Measurements from ENCODE around the gene TIGD1.

TIGD1 gene

GRCh38 chr2:232501331-232501771, 49.0 kb downstream of the TIGD1 start:
- Mint-ChIP-seq H3K9me3 (no peaks in the 10 kb centered on the region), H3K4me1 (peaks cover 6% of the 10 kb centered on the region), H3K27me3 (peaks cover 74% of the 10 kb centered on the region), H3K36me3 (no peaks in the 10 kb centered on the region), H3K4me3 (no peak overlapping the region), H3K27ac (no peak overlapping the region)
- CTCF ChIA-PET, result no interaction called here
- no peak for DNase-seq

DNA sequence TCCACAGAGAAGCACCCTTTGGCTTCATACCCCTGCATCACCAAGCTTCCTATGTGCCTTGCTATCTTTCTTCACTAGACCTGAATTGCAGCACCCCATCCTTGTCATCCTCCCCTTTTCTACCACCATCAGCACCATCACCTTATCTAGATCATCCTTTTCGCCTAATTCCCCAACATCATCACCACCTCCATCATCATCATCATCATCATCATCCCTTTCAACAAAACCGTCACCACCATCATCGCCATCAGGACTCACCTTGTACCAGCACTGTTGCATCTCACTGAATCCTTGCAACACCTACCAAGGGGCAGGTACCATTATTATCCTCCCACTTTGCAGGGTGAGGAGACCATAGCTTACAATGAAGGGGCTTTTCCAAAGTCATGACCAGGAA, 51.9 kb downstream of the TIGD1 start:
- Mint-ChIP-seq H3K27me3 (peaks cover 53% of the 10 kb centered on the region), H3K9me3 (no peaks in the 10 kb centered on the region)
- CTCF ChIA-PET, result no interaction called here

More for the DNA sequence above, 51.9 kb downstream of the TIGD1 start:
- peaks cover 2% of the 10 kb centered on the region for H3K4me1 Mint-ChIP-seq
- no peak overlapping the region for H3K4me3 Mint-ChIP-seq
- no peak overlapping the region for H3K27ac Mint-ChIP-seq
- DNase-seq, result no peak
- no peaks in the 10 kb centered on the region for H3K36me3 Mint-ChIP-seq
